ENCODE measurements around the gene NTN5.

NTN5 gene

GRCh38 chr19:48646722-48647216, 26.0 kb downstream of the NTN5 start:
- Mint-ChIP-seq H3K4me3 (peak overlapping the region; percentile 20), H3K36me3 (ENCODE audit: low read depth) (no peaks in the 10 kb centered on the region), H3K27ac (no peak overlapping the region), H3K27me3 (ENCODE audit: low read depth, poor library complexity) (peaks cover 9% of the 10 kb centered on the region), H3K4me1 (peaks cover 32% of the 10 kb centered on the region), H3K9me3 (no peaks in the 10 kb centered on the region)
- no peak for TF ChIP-seq CTCF (IDR thresholded peaks at IDR 0.05)
- DNase-seq: no peak

- peak within 1 kb of the TSS; percentile 28 for H3K27ac Mint-ChIP-seq
- DNase-seq: peak; percentile 92
- peak; percentile 76 for TF ChIP-seq CTCF (IDR thresholded peaks at IDR 0.05)
- H3K9me3 Mint-ChIP-seq: no peaks in the 10 kb centered on the region
- H3K4me3 Mint-ChIP-seq: peak within 1 kb of the TSS; percentile 92
- H3K4me1 Mint-ChIP-seq: peaks cover 32% of the 10 kb centered on the region
- peaks cover 9% of the 10 kb centered on the region for H3K27me3 Mint-ChIP-seq (ENCODE audit: low read depth, poor library complexity)
- H3K36me3 Mint-ChIP-seq (ENCODE audit: low read depth): no peaks in the 10 kb centered on the region
Measured at GRCh38 chr19:48646001-48646721, 26.7 kb downstream of the NTN5 start, which contains the start of gene CA11. TSS of gene CA11 (minus strand) at chr19:48646187. CDS start at chr19:48645632, 555 bp downstream.

GRCh38 chr19:48645620-48646000, 27.2 kb downstream of the NTN5 start:
- Mint-ChIP-seq H3K36me3 (ENCODE audit: low read depth) (no peaks in the 10 kb centered on the region), H3K27ac (peak overlapping the region; percentile 28), H3K4me1 (peaks cover 32% of the 10 kb centered on the region), H3K9me3 (no peaks in the 10 kb centered on the region), H3K4me3 (peak overlapping the region; percentile 92), H3K27me3 (ENCODE audit: low read depth, poor library complexity) (peaks cover 13% of the 10 kb centered on the region)
- DNase-seq: no peak
- no peak for TF ChIP-seq CTCF (IDR thresholded peaks at IDR 0.05)

- Mint-ChIP-seq H3K9me3 (no peaks in the 10 kb centered on the region), H3K4me1 (peaks cover 34% of the 10 kb centered on the region), H3K27me3 (ENCODE audit: low read depth, poor library complexity) (peaks cover 11% of the 10 kb centered on the region), H3K36me3 (ENCODE audit: low read depth) (no peaks in the 10 kb centered on the region), H3K4me3 (peak overlapping the region; percentile 92), H3K27ac (no peak overlapping the region)
- DNase-seq: peak; percentile 74
- no peak for TF ChIP-seq CTCF (IDR thresholded peaks at IDR 0.05)
Measured at GRCh38 chr19:48644839-48645619, 27.8 kb downstream of the NTN5 start.

- TF ChIP-seq CTCF (IDR thresholded peaks at IDR 0.05): no peak
- H3K27ac Mint-ChIP-seq: no peak overlapping the region
Measured at GRCh38 chr19:48644355-48644754, 28.5 kb downstream of the NTN5 start.

More at GRCh38 chr19:48644355-48644754, 28.5 kb downstream of the NTN5 start:
- no peaks in the 10 kb centered on the region for H3K9me3 Mint-ChIP-seq
- H3K4me3 Mint-ChIP-seq: peak overlapping the region; percentile 92
- peaks cover under 1% of the 10 kb centered on the region for H3K36me3 Mint-ChIP-seq (ENCODE audit: low read depth)
- H3K4me1 Mint-ChIP-seq: peaks cover 41% of the 10 kb centered on the region
- DNase-seq: no peak
- H3K27me3 Mint-ChIP-seq (ENCODE audit: low read depth, poor library complexity): peaks cover 11% of the 10 kb centered on the region
